GM19193 (cell line): Measurements from ENCODE around the gene LST1.

Experiments
- POLR2A ChIP-seq: IDR thresholded peaks from 4 replicates; pipeline ENCODE4 v1.6.1; 2011; ENCODE audit not compliant: insufficient read depth, insufficient read length; ENCODE audit errors: extremely low read depth

Gene LST1

GRCh38 chr6:31586008-31586407 lies at the start of gene LST1:
TSS of gene LST1 (plus strand) at chr6:31586277. CDS start at chr6:31587300, 1,023 bp downstream.
- TF ChIP-seq POLR2A, result no peak

- no peak for TF ChIP-seq POLR2A
Measured at GRCh38 chr6:31538805-31539400, 47.2 kb upstream of the LST1 start.

GRCh38 chr6:31540640-31541039 lies 45.4 kb upstream of the LST1 start:
- TF ChIP-seq POLR2A, result no peak

- no peak for TF ChIP-seq POLR2A
Measured at GRCh38 chr6:31541059-31541657, 44.9 kb upstream of the LST1 start.

GRCh38 chr6:31541658-31542521 lies 44.2 kb upstream of the LST1 start, which contains the start of gene DDX39B:
TSS of gene DDX39B (minus strand) at chr6:31542003. CDS start at chr6:31540532, 1,471 bp downstream.
- peak; percentile 95 for TF ChIP-seq POLR2A

GRCh38 chr6:31543639-31544038 lies 42.4 kb upstream of the LST1 start:
- no peak for TF ChIP-seq POLR2A

GRCh38 chr6:31544676-31545075 lies 41.4 kb upstream of the LST1 start:
- no peak for TF ChIP-seq POLR2A

GRCh38 chr6:31545291-31545690 lies 40.8 kb upstream of the LST1 start:
- no peak for TF ChIP-seq POLR2A

GRCh38 chr6:31546339-31546957 lies 39.6 kb upstream of the LST1 start, which contains the start of gene ATP6V1G2:
TSS of gene ATP6V1G2 (minus strand) at chr6:31546608. CDS start at chr6:31546559, 49 bp downstream.
- TF ChIP-seq POLR2A, result no peak

GRCh38 chr6:31546958-31547726 lies 38.9 kb upstream of the LST1 start, which contains the start of gene NFKBIL1:
TSS of gene NFKBIL1 (plus strand) at chr6:31547608. CDS start at chr6:31547695, 87 bp downstream.
- TF ChIP-seq POLR2A, result peak; percentile 56

GRCh38 chr6:31547727-31548543 lies 38.1 kb upstream of the LST1 start:
- TF ChIP-seq POLR2A, result no peak

GRCh38 chr6:31548544-31548873 lies 37.6 kb upstream of the LST1 start:
- TF ChIP-seq POLR2A, result no peak

- no peak for TF ChIP-seq POLR2A
Measured at GRCh38 chr6:31556307-31556706, 29.8 kb upstream of the LST1 start.

- TF ChIP-seq POLR2A, result no peak
Measured at GRCh38 chr6:31557443-31558317, 28.4 kb upstream of the LST1 start.

- TF ChIP-seq POLR2A, result no peak
Measured at GRCh38 chr6:31558318-31558625, 27.8 kb upstream of the LST1 start.
